GM12891 (cell line): ENCODE results near the gene RNF114.

Experiments
- PAX5 ChIP-seq: IDR thresholded peaks from 2 replicates; pipeline ENCODE4 v1.6.1; 2011; ENCODE audit warnings: low read length, moderate library complexity, mild to moderate bottlenecking; ENCODE audit not compliant: insufficient read depth, severe bottlenecking
- POLR2A ChIP-seq: IDR thresholded peaks from 2 replicates; pipeline ENCODE4 v1.6.1; 2011; ENCODE audit warnings: low read depth, low read length, control low read depth
- TAF1 ChIP-seq: IDR thresholded peaks from 2 replicates; pipeline ENCODE4 v1.6.1; 2011; ENCODE audit warnings: low read depth, low read length, control low read depth

- TF ChIP-seq POLR2A (no peak), TAF1 (no peak), PAX5 (no peak)
These were observed 19.8 kb upstream of the RNF114 start for GRCh38 chr20:49916146-49917002.
